Fibroblast of lung (primary cell): ENCODE results near the gene FLYWCH2. TPM values are rescaled to one million over a fixed set of nuclear protein-coding genes. Genes with fewer than 3 reads are reported as not detected.

Source experiments
- DNase-seq, 2 donors: peaks; one replicate each; pipeline versions ENCODE4 v3.0.0 to v3.0.0-alpha.2; 2010; ENCODE audit warnings: low read depth in 2 of 2
- H2AFZ ChIP-seq: 2 replicates; pipeline ENCODE4 v1.5.1; 2012; ENCODE audit warnings: low read length, control low read depth, inconsistent platforms
- H3K27ac ChIP-seq: 2 replicates; pipeline ENCODE4 v1.5.1; 2011; ENCODE audit warnings: low read length, control low read depth; ENCODE audit not compliant: insufficient read depth
- H3K27me3 ChIP-seq: 2 replicates; pipeline ENCODE4 v1.5.1; 2011; ENCODE audit warnings: mild to moderate bottlenecking, low read length; ENCODE audit not compliant: control insufficient read depth, insufficient read depth
- H3K36me3 ChIP-seq: 2 replicates; pipeline ENCODE4 v1.5.1; 2011; ENCODE audit warnings: low read length; ENCODE audit not compliant: control insufficient read depth, insufficient read depth
- H3K4me1 ChIP-seq: 2 replicates; pipeline ENCODE4 v1.5.1; 2011; ENCODE audit warnings: low read length; ENCODE audit not compliant: control insufficient read depth, insufficient read depth; ENCODE audit errors: extremely low read depth
- H3K4me2 ChIP-seq: 2 replicates; pipeline ENCODE4 v1.5.1; 2011; ENCODE audit warnings: low read length, control low read depth; ENCODE audit not compliant: insufficient read depth; ENCODE audit errors: extremely low read depth
- H3K4me3 ChIP-seq, 4 experiments: fragments of 200-600 bp in 1 of 4; sonication (generic) in 1 of 4; replicated peaks in 1 of 4; 2 replicates each; pipeline ENCODE4 v1.5.1; 2011 to 2016; ENCODE audit warnings: low read length in 4 of 4, low read depth in 3 of 4, mild to moderate bottlenecking in 3 of 4, control low read depth in 2 of 4, inconsistent platforms in 1 of 4, mixed read lengths in 1 of 4; ENCODE audit not compliant: insufficient read depth in 1 of 4; ENCODE audit errors: control extremely low read depth in 1 of 4
- H3K79me2 ChIP-seq: 2 replicates; pipeline ENCODE4 v1.5.1; 2012; ENCODE audit warnings: mild to moderate bottlenecking, low read length, inconsistent platforms; ENCODE audit not compliant: control insufficient read depth, insufficient read depth
- H3K9ac ChIP-seq: 2 replicates; pipeline ENCODE4 v1.5.1; 2011; ENCODE audit warnings: mild to moderate bottlenecking, low read length, control low read depth; ENCODE audit not compliant: insufficient read depth
- H3K9me3 ChIP-seq: 2 replicates; pipeline ENCODE4 v1.5.1; 2012; ENCODE audit warnings: low read depth, low read length; ENCODE audit not compliant: control insufficient read depth, insufficient read depth
- H4K20me1 ChIP-seq: 2 replicates; pipeline ENCODE4 v1.5.1; 2011; ENCODE audit warnings: low read length; ENCODE audit not compliant: control insufficient read depth, insufficient read depth; ENCODE audit errors: extremely low read depth
- EZH2 ChIP-seq: IDR thresholded peaks from 2 replicates; pipeline ENCODE4 v1.5.1; 2012; ENCODE audit warnings: low read length, control low read depth, mild to moderate bottlenecking; ENCODE audit errors: missing control alignments
- polyA plus RNA-seq, 2 donors: library from polyadenylated mRNA; depleted of rRNA in 1 of 2; stranded (reverse) in 1 of 2; unstranded in 1 of 2; fragments of >200 nt; gene quantifications; 2 replicates each; pipeline ENCODE4 v1.2.1, GENCODE V29; 2011 to 2012; ENCODE audit warnings: missing spikeins in 1 of 2
- total RNA-seq: library from RNA; depleted of rRNA; stranded (reverse); fragments of >200 nt; gene quantifications from 2 replicates; pipeline ENCODE4 v1.2.1, GENCODE V29; 2014
- TF ChIP-seq, protein P1 (sequence below), 2 donors: IDR thresholded peaks in 1 of 2; conservative IDR thresholded peaks in 1 of 2; 1 replicate in 1 of 2; 2 replicates in 1 of 2; pipeline ENCODE4 v1.5.1; 2011 to 2012; ENCODE audit warnings: low read length in 2 of 2, control low read depth in 1 of 2, inconsistent platforms in 1 of 2, low read depth in 1 of 2, mild to moderate bottlenecking in 1 of 2

Gene FLYWCH2
- total and polyA plus RNA-seq, 2 donors (not counting 1 experiment from before 2014, with no cell fraction given), result 21.2 to 55.2 TPM

DNA sequence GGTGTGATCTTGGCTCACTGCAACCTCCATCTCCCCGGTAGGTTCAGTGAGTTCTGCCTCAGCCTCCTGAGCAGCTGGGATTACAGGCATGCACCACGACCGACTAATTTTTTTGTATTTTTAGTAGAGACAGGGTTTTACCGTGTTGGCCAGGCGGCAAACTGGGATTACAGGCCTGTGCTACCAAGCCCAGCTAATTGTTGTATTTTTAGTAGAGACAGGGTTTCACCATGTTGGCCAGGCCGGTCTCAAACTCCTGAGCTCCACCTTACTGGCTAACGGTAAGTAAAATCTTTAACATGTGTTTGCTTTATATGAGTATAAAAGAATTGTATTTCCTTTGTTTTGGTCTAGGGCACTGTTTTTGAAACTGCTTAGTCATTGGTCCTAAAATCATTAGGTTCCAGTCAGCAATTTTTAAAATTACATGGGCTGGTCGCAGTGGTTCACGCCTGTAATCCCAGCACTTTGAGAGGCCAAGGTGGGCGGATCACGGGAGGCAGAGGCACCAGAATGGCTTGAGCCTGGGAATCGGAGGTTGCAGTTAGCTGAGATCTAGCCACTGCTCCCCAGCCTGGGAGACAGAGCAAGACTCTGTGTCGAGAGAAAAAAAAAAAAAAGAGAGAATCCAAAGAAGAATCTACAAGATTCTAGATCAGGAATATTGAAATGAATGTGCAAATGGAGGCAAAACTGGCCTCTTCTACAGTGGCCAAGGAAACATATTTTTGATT, 32.3 kb downstream of the FLYWCH2 start:
- Histone ChIP-seq H2AFZ (no peak overlapping the region), H3K4me1 (peaks cover 3% of the 10 kb centered on the region), H3K4me3 (no peak overlapping the region), H4K20me1 (no peaks in the 10 kb centered on the region), H3K27me3 (no peaks in the 10 kb centered on the region), H3K9me3 (no peaks in the 10 kb centered on the region), H3K27ac (peak overlapping the region; percentile 19), H3K36me3 (peaks cover 4% of the 10 kb centered on the region), H3K9ac (no peak overlapping the region), H3K79me2 (peaks cover 11% of the 10 kb centered on the region), H3K4me2 (no peak overlapping the region)
- DNase-seq, result no peak
- TF ChIP-seq, protein P1, sequence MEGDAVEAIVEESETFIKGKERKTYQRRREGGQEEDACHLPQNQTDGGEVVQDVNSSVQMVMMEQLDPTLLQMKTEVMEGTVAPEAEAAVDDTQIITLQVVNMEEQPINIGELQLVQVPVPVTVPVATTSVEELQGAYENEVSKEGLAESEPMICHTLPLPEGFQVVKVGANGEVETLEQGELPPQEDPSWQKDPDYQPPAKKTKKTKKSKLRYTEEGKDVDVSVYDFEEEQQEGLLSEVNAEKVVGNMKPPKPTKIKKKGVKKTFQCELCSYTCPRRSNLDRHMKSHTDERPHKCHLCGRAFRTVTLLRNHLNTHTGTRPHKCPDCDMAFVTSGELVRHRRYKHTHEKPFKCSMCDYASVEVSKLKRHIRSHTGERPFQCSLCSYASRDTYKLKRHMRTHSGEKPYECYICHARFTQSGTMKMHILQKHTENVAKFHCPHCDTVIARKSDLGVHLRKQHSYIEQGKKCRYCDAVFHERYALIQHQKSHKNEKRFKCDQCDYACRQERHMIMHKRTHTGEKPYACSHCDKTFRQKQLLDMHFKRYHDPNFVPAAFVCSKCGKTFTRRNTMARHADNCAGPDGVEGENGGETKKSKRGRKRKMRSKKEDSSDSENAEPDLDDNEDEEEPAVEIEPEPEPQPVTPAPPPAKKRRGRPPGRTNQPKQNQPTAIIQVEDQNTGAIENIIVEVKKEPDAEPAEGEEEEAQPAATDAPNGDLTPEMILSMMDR (conservative IDR thresholded peaks at IDR 0.05 in 1 of 2, IDR thresholded peaks at IDR 0.05 in 1 of 2; ENCODE audit: low read depth in 1 of 2, low read length in 2 of 2), result no peak
- no peak for TF ChIP-seq EZH2

DNA sequence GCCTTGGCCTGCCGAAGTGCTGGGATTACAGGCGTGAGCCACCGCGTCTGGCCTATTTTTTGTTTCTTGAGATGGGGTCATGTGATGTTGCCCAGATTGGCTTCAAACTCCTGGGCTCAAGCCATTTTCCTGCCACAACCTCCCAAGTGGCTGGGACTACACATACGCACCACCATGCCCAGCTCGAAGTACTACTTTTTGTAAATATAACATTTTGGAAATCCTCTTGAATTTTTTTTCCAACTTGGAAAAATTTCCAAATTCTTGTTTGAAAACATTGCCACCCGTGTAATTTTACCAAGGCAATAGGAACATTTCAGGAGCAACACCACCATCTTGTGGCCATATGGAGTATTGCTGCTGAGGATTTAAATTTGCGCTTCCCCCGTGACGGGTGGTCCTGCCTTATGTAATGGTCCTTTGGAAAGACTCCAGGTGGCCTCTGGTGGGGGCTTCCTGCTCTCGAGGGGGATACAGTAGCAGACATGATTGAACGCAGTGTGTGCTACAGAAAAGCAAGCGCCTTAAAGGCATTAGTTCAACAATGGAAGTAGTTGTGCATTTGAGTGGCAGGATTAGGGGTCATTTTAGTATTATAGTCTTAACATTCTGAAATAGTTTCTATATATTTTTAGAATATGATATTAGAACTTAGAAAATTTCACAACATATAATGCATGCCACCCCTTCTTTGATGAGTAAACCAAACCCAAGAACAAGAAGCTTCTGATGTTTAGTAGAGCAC, 36.7 kb downstream of the FLYWCH2 start:
- Histone ChIP-seq H3K9ac (no peak overlapping the region), H3K36me3 (peaks cover 3% of the 10 kb centered on the region), H4K20me1 (no peaks in the 10 kb centered on the region), H3K27ac (no peak overlapping the region), H3K27me3 (no peaks in the 10 kb centered on the region), H3K79me2 (no peaks in the 10 kb centered on the region), H3K4me3 (no peak overlapping the region), H3K9me3 (no peaks in the 10 kb centered on the region), H2AFZ (no peak overlapping the region), H3K4me1 (no peaks in the 10 kb centered on the region), H3K4me2 (no peak overlapping the region)
- DNase-seq, result peak; percentile 54 to 80
- TF ChIP-seq, protein P1 (conservative IDR thresholded peaks at IDR 0.05 in 1 of 2, IDR thresholded peaks at IDR 0.05 in 1 of 2; ENCODE audit: low read depth in 1 of 2, low read length in 2 of 2), result peak; percentile 85 to 89
- TF ChIP-seq EZH2, result no peak

- Histone ChIP-seq H3K4me1 (peaks cover 3% of the 10 kb centered on the region), H3K9ac (no peak overlapping the region), H3K79me2 (no peaks in the 10 kb centered on the region), H2AFZ (no peak overlapping the region), H3K27me3 (no peaks in the 10 kb centered on the region), H4K20me1 (no peaks in the 10 kb centered on the region), H3K4me3 (no peak overlapping the region), H3K9me3 (no peaks in the 10 kb centered on the region), H3K4me2 (no peak overlapping the region), H3K36me3 (peaks cover 3% of the 10 kb centered on the region), H3K27ac (no peak overlapping the region)
- no peak for TF ChIP-seq EZH2
- TF ChIP-seq, protein P1 (conservative IDR thresholded peaks at IDR 0.05 in 1 of 2, IDR thresholded peaks at IDR 0.05 in 1 of 2; ENCODE audit: low read depth in 1 of 2, low read length in 2 of 2), result no peak
- DNase-seq, result no peak
Observed at GRCh38 chr16:2923481-2923880, 40.5 kb downstream of the FLYWCH2 start.
